NB4 (cell line): Measurements from ENCODE around the gene PGA3.

Source experiments
- CTCF ChIP-seq: IDR thresholded peaks from one replicate; pipeline ENCODE4 v1.5.1; 2012; ENCODE audit warnings: low read depth, low read length
- MAX ChIP-seq: IDR thresholded peaks from 2 replicates; pipeline ENCODE4 v1.6.1; 2011; ENCODE audit warnings: low read depth, low read length
- POLR2A ChIP-seq: IDR thresholded peaks from 2 replicates; pipeline ENCODE4 v1.6.1; 2011; ENCODE audit warnings: mild to moderate bottlenecking; ENCODE audit not compliant: insufficient read length; ENCODE audit errors: extremely low read depth

GRCh38 chr11:61160487-61161189 lies 42.7 kb upstream of the PGA3 start:
- no peak for TF ChIP-seq MAX
- TF ChIP-seq POLR2A, result no peak
- no peak for TF ChIP-seq CTCF
